Measurements from ENCODE around the gene LRCH1. TPM values are rescaled to one million over a fixed set of nuclear protein-coding genes. Genes with fewer than 3 reads are reported as not detected.

LRCH1 gene
- total RNA-seq, 1 donor from 2014 or later = 28.0 TPM

GRCh38 chr13:46665633-46666482 lies 112.9 kb downstream of the LRCH1 start:
- peak; percentile 47 for DNase-seq

- no peak for DNase-seq
These were observed 113.9 kb downstream of the LRCH1 start for GRCh38 chr13:46666727-46667456.

GRCh38 chr13:46667687-46668281 lies 114.8 kb downstream of the LRCH1 start:
- no peak for DNase-seq

GRCh38 chr13:46668302-46668720 lies 115.3 kb downstream of the LRCH1 start:
- peak; percentile 39 for DNase-seq

- DNase-seq = no peak
These were observed 116.1 kb downstream of the LRCH1 start for GRCh38 chr13:46668931-46669525.

- peak; percentile 83 for DNase-seq
These were observed 119.5 kb downstream of the LRCH1 start for GRCh38 chr13:46672338-46673090.

- no peak for DNase-seq
These were observed 122.0 kb downstream of the LRCH1 start for GRCh38 chr13:46675016-46675415.

- DNase-seq = no peak
These were observed 123.4 kb downstream of the LRCH1 start for GRCh38 chr13:46676378-46676725.

- DNase-seq = peak; percentile 72
These were observed 126.6 kb downstream of the LRCH1 start for GRCh38 chr13:46679369-46680120.

GRCh38 chr13:46682015-46682414 lies 129.0 kb downstream of the LRCH1 start:
- DNase-seq = no peak

- no peak for DNase-seq
These were observed 129.7 kb downstream of the LRCH1 start for GRCh38 chr13:46682707-46683106.

GRCh38 chr13:46683676-46684260 lies 130.8 kb downstream of the LRCH1 start:
- no peak for DNase-seq

- DNase-seq = no peak
These were observed 131.5 kb downstream of the LRCH1 start for GRCh38 chr13:46684287-46685001.

- peak; percentile 85 for DNase-seq
These were observed 132.2 kb downstream of the LRCH1 start for GRCh38 chr13:46685006-46685730.

- DNase-seq = no peak
These were observed 133.2 kb downstream of the LRCH1 start for GRCh38 chr13:46686171-46686570.

- DNase-seq = peak; percentile 39
These were observed 134.8 kb downstream of the LRCH1 start for GRCh38 chr13:46687810-46688209.

GRCh38 chr13:46688306-46688705 lies 135.3 kb downstream of the LRCH1 start:
- DNase-seq = no peak

- peak; percentile 35 for DNase-seq
These were observed 145.0 kb downstream of the LRCH1 start for GRCh38 chr13:46698014-46698413.

GRCh38 chr13:46698910-46699460 lies 146.0 kb downstream of the LRCH1 start:
- DNase-seq = no peak

Data from tongue (tissue), 2 donors.